HepG2 (cell line): ENCODE measurements around the gene CFAP221. TPM values are rescaled to one million over a fixed set of nuclear protein-coding genes. Genes with fewer than 3 reads are reported as not detected.

ENCODE experiments used
- HNF4A ChIP-seq: sonication (generic); formaldehyde crosslinking; IDR thresholded peaks from 2 replicates; pipeline ENCODE4 v1.4.0; 2020; ENCODE audit warnings: missing genetic modification reagents
- KDM2A ChIP-seq: sonication (generic); formaldehyde crosslinking; IDR thresholded peaks from 2 replicates; pipeline ENCODE4 v1.4.0; 2020; ENCODE audit warnings: low read depth, missing genetic modification reagents, borderline replicate concordance
- ZFP41 ChIP-seq: sonication (generic); formaldehyde crosslinking; IDR thresholded peaks from 2 replicates; pipeline ENCODE4 v1.4.0; 2020; ENCODE audit warnings: mild to moderate bottlenecking, missing genetic modification reagents, borderline replicate concordance
- ZFYVE20 ChIP-seq: sonication (generic); formaldehyde crosslinking; IDR thresholded peaks from 2 replicates; pipeline ENCODE4 v1.8.0; 2023; ENCODE audit warnings: low read depth, mild to moderate bottlenecking, moderate library complexity, missing genetic modification reagents, borderline replicate concordance
- polyA plus RNA-seq, 8 experiments: library from polyadenylated mRNA; depleted of rRNA in 3 of 8; stranded (reverse) in 7 of 8; unstranded in 1 of 8; fragments of >200 nt; fragmentation: Illumina TruSeq in 4 of 8; extraction: Trizol in 4 of 8; gene quantifications; 2 replicates each; pipeline versions ENCODE4 v1.2.1 to v1.2.3, GENCODE V29; 2011 to 2016; ENCODE audit warnings: low read depth in 4 of 8, missing spikeins in 1 of 8, mixed read lengths in 1 of 8; ENCODE audit not compliant: insufficient read depth in 1 of 8
- total RNA-seq, 5 experiments: library from RNA; depleted of rRNA; stranded (reverse); fragments of >200 nt; fragmentation: Illumina TruSeq; extraction: Trizol; gene quantifications; 2 replicates each; pipeline ENCODE4 v1.2.3, GENCODE V29; 2016; ENCODE audit warnings: low read depth in 1 of 5
- TF ChIP-seq, protein P1 (sequence below): sonication (generic); formaldehyde crosslinking; IDR thresholded peaks from 2 replicates; pipeline ENCODE4 v1.5.0; 2020; ENCODE audit warnings: mild to moderate bottlenecking, missing genetic modification reagents, borderline replicate concordance
- TF ChIP-seq, protein P2 (sequence below): sonication (generic); formaldehyde crosslinking; IDR thresholded peaks from 2 replicates; pipeline ENCODE4 v1.9.0; 2022; ENCODE audit warnings: missing genetic modification reagents, mild to moderate bottlenecking, borderline replicate concordance
- TF ChIP-seq, protein P3 (sequence below), 2 experiments: sonication (generic) in 1 of 2; formaldehyde crosslinking in 1 of 2; IDR thresholded peaks; 2 replicates each; pipeline versions ENCODE4 v1.4.0 to v1.6.1; 2016 to 2020; ENCODE audit warnings: borderline replicate concordance in 1 of 2, low read depth in 1 of 2, mild to moderate bottlenecking in 1 of 2, missing genetic modification reagents in 1 of 2
- TF ChIP-seq, protein P4 (sequence below): sonication (generic); formaldehyde crosslinking; IDR thresholded peaks from 2 replicates; pipeline ENCODE4 v1.4.0; 2020; ENCODE audit warnings: missing genetic modification reagents

Gene CFAP221
- total and polyA plus RNA-seq, 2 of the 13 experiments (the other 11 are each of a cell fraction or from before 2014, with no cell fraction given): not detected

DNA sequence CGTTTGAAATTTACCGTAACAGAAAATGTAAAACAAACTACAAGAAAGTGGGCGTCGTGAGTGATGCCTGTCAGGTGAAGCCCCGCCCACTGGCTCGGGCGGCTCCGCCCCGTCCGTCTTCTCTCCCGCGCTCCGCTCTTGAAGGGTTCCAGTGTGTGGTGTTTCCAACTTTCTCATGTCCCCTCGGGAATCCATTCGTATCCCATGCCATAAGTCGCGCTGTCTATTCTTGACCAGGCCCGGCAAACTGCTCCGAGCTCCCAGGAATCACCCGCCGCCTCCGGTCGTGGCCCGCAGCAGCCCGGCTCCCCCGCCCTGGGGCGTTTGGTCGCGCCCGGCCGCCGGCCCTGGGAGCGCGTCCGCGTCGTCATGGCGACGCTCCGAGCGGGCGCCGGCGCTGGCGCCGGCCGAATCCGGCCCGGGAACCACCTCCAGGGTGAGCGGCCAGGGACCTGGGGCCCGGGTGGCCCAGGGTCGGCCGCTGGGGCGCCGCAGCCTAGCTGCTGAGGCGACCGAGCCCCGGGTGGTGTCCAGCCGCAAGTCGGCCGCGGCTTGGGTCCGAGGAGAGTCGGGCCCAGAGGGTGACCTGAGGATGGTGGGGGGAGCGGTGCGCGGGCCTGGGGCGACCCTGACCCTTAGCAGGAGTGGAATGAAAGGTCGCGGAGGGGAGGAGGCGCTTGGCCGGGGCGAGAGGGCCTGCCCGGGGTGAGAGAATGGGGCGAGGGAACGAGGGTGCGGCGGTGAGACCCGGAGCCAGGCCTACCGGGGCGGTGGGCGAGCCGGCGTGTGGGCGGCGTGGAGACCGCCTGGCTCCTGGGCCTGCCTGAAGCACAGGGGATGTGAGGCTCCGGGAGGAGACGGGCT lies at the start of gene CFAP221 (continued):
- TF ChIP-seq, protein P1, sequence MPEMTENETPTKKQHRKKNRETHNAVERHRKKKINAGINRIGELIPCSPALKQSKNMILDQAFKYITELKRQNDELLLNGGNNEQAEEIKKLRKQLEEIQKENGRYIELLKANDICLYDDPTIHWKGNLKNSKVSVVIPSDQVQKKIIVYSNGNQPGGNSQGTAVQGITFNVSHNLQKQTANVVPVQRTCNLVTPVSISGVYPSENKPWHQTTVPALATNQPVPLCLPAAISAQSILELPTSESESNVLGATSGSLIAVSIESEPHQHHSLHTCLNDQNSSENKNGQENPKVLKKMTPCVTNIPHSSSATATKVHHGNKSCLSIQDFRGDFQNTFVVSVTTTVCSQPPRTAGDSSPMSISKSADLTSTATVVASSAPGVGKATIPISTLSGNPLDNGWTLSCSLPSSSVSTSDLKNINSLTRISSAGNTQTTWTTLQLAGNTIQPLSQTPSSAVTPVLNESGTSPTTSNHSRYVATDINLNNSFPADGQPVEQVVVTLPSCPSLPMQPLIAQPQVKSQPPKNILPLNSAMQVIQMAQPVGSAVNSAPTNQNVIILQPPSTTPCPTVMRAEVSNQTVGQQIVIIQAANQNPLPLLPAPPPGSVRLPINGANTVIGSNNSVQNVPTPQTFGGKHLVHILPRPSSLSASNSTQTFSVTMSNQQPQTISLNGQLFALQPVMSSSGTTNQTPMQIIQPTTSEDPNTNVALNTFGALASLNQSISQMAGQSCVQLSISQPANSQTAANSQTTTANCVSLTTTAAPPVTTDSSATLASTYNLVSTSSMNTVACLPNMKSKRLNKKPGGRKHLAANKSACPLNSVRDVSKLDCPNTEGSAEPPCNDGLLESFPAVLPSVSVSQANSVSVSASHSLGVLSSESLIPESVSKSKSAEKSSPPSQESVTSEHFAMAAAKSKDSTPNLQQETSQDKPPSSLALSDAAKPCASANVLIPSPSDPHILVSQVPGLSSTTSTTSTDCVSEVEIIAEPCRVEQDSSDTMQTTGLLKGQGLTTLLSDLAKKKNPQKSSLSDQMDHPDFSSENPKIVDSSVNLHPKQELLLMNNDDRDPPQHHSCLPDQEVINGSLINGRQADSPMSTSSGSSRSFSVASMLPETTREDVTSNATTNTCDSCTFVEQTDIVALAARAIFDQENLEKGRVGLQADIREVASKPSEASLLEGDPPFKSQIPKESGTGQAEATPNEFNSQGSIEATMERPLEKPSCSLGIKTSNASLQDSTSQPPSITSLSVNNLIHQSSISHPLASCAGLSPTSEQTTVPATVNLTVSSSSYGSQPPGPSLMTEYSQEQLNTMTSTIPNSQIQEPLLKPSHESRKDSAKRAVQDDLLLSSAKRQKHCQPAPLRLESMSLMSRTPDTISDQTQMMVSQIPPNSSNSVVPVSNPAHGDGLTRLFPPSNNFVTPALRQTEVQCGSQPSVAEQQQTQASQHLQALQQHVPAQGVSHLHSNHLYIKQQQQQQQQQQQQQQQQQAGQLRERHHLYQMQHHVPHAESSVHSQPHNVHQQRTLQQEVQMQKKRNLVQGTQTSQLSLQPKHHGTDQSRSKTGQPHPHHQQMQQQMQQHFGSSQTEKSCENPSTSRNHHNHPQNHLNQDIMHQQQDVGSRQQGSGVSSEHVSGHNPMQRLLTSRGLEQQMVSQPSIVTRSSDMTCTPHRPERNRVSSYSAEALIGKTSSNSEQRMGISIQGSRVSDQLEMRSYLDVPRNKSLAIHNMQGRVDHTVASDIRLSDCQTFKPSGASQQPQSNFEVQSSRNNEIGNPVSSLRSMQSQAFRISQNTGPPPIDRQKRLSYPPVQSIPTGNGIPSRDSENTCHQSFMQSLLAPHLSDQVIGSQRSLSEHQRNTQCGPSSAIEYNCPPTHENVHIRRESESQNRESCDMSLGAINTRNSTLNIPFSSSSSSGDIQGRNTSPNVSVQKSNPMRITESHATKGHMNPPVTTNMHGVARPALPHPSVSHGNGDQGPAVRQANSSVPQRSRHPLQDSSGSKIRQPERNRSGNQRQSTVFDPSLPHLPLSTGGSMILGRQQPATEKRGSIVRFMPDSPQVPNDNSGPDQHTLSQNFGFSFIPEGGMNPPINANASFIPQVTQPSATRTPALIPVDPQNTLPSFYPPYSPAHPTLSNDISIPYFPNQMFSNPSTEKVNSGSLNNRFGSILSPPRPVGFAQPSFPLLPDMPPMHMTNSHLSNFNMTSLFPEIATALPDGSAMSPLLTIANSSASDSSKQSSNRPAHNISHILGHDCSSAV (CRISPR knock-in tag): no peak
- no peak for TF ChIP-seq ZFYVE20 (CRISPR knock-in tag)
- TF ChIP-seq, protein P2, sequence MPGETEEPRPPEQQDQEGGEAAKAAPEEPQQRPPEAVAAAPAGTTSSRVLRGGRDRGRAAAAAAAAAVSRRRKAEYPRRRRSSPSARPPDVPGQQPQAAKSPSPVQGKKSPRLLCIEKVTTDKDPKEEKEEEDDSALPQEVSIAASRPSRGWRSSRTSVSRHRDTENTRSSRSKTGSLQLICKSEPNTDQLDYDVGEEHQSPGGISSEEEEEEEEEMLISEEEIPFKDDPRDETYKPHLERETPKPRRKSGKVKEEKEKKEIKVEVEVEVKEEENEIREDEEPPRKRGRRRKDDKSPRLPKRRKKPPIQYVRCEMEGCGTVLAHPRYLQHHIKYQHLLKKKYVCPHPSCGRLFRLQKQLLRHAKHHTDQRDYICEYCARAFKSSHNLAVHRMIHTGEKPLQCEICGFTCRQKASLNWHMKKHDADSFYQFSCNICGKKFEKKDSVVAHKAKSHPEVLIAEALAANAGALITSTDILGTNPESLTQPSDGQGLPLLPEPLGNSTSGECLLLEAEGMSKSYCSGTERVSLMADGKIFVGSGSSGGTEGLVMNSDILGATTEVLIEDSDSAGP (CRISPR knock-in tag): no peak; the same call in 1 of the 2 replicates
- TF ChIP-seq, protein P3, sequence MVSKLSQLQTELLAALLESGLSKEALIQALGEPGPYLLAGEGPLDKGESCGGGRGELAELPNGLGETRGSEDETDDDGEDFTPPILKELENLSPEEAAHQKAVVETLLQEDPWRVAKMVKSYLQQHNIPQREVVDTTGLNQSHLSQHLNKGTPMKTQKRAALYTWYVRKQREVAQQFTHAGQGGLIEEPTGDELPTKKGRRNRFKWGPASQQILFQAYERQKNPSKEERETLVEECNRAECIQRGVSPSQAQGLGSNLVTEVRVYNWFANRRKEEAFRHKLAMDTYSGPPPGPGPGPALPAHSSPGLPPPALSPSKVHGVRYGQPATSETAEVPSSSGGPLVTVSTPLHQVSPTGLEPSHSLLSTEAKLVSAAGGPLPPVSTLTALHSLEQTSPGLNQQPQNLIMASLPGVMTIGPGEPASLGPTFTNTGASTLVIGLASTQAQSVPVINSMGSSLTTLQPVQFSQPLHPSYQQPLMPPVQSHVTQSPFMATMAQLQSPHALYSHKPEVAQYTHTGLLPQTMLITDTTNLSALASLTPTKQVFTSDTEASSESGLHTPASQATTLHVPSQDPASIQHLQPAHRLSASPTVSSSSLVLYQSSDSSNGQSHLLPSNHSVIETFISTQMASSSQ (IDR thresholded peaks at IDR 0.05; ENCODE audit: low read depth): no peak
- TF ChIP-seq, protein P3 (CRISPR knock-in tag; IDR thresholded peaks at IDR 0.05; ENCODE audit: borderline replicate concordance): no peak
- TF ChIP-seq, protein P4, sequence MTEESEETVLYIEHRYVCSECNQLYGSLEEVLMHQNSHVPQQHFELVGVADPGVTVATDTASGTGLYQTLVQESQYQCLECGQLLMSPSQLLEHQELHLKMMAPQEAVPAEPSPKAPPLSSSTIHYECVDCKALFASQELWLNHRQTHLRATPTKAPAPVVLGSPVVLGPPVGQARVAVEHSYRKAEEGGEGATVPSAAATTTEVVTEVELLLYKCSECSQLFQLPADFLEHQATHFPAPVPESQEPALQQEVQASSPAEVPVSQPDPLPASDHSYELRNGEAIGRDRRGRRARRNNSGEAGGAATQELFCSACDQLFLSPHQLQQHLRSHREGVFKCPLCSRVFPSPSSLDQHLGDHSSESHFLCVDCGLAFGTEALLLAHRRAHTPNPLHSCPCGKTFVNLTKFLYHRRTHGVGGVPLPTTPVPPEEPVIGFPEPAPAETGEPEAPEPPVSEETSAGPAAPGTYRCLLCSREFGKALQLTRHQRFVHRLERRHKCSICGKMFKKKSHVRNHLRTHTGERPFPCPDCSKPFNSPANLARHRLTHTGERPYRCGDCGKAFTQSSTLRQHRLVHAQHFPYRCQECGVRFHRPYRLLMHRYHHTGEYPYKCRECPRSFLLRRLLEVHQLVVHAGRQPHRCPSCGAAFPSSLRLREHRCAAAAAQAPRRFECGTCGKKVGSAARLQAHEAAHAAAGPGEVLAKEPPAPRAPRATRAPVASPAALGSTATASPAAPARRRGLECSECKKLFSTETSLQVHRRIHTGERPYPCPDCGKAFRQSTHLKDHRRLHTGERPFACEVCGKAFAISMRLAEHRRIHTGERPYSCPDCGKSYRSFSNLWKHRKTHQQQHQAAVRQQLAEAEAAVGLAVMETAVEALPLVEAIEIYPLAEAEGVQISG: peak; percentile 23; the same call in 1 of the 2 replicates
- TF ChIP-seq KDM2A (CRISPR knock-in tag): no peak
- no peak for TF ChIP-seq ZFP41
- TF ChIP-seq HNF4A (CRISPR knock-in tag): peak; percentile 12; the same call in 1 of the 2 replicates
